Astrocyte (in vitro differentiated cells and primary cell): ENCODE data around the gene PCAT6.

Experiments used
- EZH2 ChIP-seq: IDR thresholded peaks from 2 replicates; pipeline ENCODE4 v1.6.1; 2012; ENCODE audit warnings: mild to moderate bottlenecking, low read length, inconsistent platforms; ENCODE audit not compliant: insufficient read depth
- TF ChIP-seq, protein P1 (sequence below): IDR thresholded peaks from 2 replicates; pipeline ENCODE4 v1.5.1; 2011; ENCODE audit warnings: low read depth, mild to moderate bottlenecking, inconsistent platforms, low read length, moderate library complexity; ENCODE audit not compliant: insufficient read depth

DNA sequence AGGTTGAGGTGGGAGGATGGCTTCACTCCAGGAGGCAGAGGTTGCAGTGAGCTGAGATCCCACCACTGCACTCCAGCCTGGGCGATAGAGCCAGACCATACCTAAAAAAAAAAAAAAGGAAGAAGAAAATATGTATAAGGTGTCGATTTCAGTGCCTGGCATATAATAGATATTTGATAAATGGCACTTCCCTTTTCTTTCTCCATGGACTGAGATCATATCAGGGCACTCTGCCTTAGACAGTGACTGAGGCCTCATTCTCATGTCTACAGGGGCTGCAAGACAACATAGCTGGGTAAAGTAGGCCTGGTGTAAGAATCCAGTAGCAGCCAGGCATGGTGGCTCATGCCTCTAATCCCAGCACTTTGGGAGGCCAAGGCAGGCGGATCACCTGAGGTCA lies 21.2 kb downstream of the PCAT6 start:
- TF ChIP-seq, protein P1, sequence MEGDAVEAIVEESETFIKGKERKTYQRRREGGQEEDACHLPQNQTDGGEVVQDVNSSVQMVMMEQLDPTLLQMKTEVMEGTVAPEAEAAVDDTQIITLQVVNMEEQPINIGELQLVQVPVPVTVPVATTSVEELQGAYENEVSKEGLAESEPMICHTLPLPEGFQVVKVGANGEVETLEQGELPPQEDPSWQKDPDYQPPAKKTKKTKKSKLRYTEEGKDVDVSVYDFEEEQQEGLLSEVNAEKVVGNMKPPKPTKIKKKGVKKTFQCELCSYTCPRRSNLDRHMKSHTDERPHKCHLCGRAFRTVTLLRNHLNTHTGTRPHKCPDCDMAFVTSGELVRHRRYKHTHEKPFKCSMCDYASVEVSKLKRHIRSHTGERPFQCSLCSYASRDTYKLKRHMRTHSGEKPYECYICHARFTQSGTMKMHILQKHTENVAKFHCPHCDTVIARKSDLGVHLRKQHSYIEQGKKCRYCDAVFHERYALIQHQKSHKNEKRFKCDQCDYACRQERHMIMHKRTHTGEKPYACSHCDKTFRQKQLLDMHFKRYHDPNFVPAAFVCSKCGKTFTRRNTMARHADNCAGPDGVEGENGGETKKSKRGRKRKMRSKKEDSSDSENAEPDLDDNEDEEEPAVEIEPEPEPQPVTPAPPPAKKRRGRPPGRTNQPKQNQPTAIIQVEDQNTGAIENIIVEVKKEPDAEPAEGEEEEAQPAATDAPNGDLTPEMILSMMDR, result no peak
- TF ChIP-seq EZH2, result no peak
